Measurements from ENCODE around the gene TTLL6. TPM values are rescaled to one million over a fixed set of nuclear protein-coding genes. Genes with fewer than 3 reads are reported as not detected.

TTLL6 gene
- polyA plus RNA-seq, 6 donors from 2014 or later = not detected

DNA sequence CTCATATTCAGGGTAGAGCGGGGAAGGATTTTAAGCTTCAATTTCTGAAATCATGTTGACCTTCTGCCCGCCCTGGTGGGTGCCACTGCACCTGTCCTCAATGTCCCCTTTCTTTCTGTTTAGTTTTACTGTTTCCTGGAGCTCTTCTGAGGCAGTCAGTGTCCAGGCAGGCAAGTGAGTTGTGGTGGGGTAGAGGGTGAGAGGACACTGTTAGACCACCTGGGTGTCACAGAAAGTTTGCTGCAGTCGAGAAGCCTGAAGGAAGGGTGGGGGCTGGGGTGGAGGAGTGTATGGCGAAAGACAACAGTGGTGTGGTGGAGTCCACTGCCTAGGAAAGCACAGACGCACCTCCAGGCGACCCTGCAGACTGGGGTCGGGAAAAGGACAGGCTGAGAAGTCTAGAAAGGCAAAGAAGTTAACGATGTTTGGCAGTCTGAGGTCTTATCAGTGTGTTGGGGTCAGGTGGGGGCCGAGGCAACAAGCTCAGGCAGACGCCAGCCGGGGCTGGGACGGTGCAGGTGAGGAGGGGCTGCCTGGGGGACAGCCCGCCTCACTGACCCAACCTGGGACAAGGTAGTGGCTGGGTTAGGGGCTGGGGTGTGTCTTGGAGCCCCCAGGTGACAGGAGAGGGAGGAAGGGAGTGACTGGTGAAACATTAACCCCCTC, 65.2 kb downstream of the TTLL6 start:
- H3K27ac Mint-ChIP-seq = peak overlapping the region in 3 of 6 donors; percentile 23 to 86 (median 32)
- ATAC-seq (ENCODE audit: low read depth in 2 of 2) = no peak
- peak overlapping the region in 2 of 8 donors; percentile 9 to 76 for H3K4me3 Mint-ChIP-seq
- H3K9me3 Mint-ChIP-seq = peaks cover 0 to 10% (median 6%) of the 10 kb centered on the region in 7 donors
- peaks cover 69 to 85% (median 81%) of the 10 kb centered on the region in 3 donors for H3K27me3 Mint-ChIP-seq
- peaks cover 23 to 42% (median 28%) of the 10 kb centered on the region in 3 donors for H3K4me1 Mint-ChIP-seq
- peaks cover 0 to 17% of the 10 kb centered on the region in 2 donors for H3K36me3 Mint-ChIP-seq
- DNase-seq = no peak

DNA sequence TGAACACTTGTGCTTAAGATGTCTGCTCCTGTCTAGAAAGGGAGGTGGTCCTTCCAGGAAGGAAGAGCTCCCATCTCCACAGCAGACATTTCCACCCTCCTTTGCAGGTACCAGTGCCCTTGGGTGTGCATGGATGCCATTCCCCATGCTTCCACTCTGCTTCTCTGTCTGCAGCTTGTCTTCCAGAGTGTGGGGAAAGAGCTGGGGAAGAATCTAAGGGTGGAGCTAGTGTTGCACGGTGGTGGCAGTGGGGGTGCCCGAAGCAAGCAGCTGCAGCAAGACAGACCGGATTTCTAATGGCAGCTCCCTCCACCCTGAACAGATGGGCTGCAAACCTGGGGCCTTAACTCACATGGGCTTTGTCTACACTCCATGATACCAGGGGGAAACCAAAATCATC, 65.9 kb downstream of the TTLL6 start:
- Mint-ChIP-seq H3K27ac (peak overlapping the region in 2 of 6 donors; percentile 23 to 38), H3K27me3 (peaks cover 72 to 85% (median 81%) of the 10 kb centered on the region in 3 donors), H3K4me3 (peak overlapping the region in 1 of 8 donors; percentile 76), H3K36me3 (peaks cover 0 to 17% of the 10 kb centered on the region in 2 donors), H3K9me3 (peaks cover 0 to 11% (median 8%) of the 10 kb centered on the region in 7 donors), H3K4me1 (peaks cover 27 to 42% (median 32%) of the 10 kb centered on the region in 3 donors)
- DNase-seq (no peak), ATAC-seq (ENCODE audit: low read depth in 2 of 2) (no peak)

DNA sequence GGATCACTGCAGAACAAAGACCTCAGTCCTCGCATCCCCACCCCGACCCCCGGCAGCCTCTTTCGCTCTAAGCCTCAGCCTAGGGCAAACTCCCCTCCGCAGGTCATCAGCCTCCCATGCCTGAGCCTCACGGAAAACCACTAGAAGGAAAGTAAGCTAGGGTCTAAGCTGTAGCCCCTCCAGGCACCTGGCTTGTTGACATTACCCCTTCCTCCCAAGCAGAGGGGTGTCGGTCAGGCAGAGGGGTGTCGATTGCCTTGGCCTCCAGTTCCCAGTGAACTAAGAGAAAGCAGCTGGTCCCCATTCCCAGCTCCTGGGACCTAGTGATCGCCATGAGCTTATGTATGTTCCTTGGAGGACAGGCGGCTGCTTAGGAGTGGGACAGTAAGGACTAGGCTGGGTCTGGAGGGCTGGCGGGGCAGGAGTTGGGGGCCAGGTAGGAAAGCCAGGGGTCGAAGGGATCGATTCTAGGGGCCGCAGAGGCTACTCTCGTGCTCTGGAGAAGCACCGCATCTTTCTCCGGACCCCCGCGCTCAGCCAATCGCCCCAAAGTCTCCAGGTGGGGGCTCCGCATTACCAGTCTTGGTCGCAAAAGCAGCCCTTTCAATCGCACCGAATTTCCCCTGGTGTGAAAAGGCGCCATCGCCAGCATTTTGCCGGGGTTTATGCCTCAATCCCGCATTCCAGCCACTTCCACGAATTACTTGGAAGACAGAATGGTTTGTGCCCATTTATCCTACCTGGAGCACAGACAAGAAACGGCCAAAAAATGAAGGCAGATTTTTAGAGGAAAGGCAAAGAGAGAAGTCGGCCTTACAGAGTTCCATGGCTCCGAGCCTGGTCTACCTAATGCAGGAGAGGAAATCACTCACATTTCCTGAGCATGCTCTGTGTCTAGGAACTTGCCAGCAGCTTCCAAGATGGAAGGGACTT, 67.1 kb downstream of the TTLL6 start:
- Mint-ChIP-seq H3K27ac (peak overlapping the region in 4 of 6 donors; percentile 70 to 89 (median 82)), H3K4me3 (peak overlapping the region in 2 of 8 donors; percentile 15 to 65), H3K9me3 (peaks cover 0 to 11% (median 8%) of the 10 kb centered on the region in 7 donors), H3K27me3 (peaks cover 72 to 86% (median 82%) of the 10 kb centered on the region in 3 donors), H3K4me1 (peaks cover 26 to 33% (median 31%) of the 10 kb centered on the region in 3 donors), H3K36me3 (peaks cover 0 to 17% of the 10 kb centered on the region in 2 donors)
- no peak for DNase-seq
- ATAC-seq (ENCODE audit: low read depth in 2 of 2) = no peak

DNA sequence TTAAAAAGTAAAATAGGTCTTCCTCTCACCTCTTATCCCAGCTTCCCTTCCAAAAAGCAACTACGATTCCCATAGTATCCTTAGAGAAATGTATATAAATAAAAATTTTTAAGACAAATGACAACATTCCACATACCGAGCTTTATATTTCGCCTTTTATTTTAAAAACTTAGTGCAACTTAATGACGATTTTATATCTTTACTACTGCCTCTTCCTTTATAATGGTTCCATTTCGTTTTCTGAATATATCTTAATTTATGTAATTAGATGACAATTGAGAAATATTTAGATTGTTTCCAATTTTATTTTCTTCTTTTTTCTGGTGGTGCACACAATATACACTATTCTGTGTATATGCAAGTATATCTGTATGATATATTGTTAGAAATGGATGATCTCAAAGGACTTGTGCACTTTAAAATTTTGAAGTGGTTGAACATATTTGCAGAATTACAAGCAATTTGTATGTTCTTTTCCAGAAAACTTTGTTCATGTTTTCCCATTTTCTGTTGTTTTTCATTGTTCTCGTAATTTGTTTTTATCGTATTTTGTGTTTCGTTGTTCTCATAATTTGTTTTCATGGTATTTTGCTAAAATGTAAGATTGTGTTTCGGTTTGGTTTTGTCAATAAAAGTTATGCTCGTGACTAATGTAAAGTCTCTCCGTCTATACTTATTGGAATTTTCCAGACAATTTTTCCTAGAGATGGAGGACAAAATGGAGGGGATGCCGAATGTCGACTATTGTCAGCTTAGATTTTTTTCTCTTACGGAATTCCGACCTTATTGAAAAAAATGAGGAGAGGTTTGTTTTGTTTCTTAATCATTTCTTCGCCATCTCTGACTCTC, 68.1 kb downstream of the TTLL6 start:
- Mint-ChIP-seq H3K9me3 (peaks cover 0 to 11% (median 8%) of the 10 kb centered on the region in 7 donors), H3K27me3 (peaks cover 74 to 86% (median 83%) of the 10 kb centered on the region in 3 donors), H3K4me3 (peak overlapping the region in 3 of 8 donors; percentile 15 to 65 (median 18)), H3K4me1 (peaks cover 19 to 29% (median 24%) of the 10 kb centered on the region in 3 donors), H3K27ac (peak overlapping the region in 4 of 6 donors; percentile 70 to 89 (median 82)), H3K36me3 (peaks cover 0 to 17% of the 10 kb centered on the region in 2 donors)
- ATAC-seq (ENCODE audit: low read depth in 2 of 2) = no peak
- no peak for DNase-seq

DNA sequence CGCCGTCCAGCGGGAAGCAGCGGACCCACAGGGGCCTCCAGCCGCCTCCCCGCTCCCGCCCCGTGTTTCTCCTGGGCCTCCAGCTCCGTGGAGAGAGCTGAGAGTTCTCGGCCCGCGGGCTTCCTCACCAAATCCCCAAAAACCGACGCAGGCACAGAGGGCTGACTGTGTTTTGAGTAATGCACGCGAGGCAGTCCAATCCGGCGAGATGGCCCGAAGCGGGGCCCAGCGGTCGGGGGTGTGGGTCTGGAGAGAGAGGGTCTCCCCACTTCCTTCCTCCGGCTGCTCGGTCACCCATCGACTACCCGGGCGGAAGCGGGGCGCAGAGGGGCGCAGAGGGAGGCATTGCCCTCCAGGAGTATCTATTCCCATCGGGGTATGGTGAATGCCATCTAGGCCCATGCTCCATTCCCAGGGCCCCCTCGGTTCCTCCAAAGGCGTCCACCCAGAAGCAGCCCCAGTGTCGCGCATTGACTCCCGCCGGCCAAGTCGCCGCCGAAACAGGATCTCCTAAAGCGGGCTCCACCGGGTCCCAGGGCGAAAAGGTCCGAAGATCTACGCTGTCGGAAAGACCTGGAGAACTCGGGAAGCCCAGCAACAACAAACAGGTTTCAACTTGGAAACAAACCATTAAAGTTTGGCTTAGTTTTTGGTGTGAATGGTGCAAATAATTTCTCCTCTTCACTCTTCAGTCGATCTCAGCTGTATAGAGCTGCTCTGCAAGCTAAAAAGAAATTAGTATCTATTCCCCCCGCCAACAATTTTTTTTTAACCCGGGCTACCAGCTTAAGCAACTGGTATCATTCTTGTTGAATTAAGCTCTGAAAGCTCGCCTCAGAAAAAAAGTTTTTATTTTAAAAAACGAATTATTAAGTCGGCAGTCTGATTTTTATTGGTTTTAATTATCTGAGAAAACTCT, 69.3 kb downstream of the TTLL6 start:
- Mint-ChIP-seq H3K4me3 (peak overlapping the region in 4 of 8 donors; percentile 8 to 69 (median 25)), H3K27ac (peak overlapping the region in 3 of 6 donors; percentile 36 to 85 (median 66)), H3K27me3 (peaks cover 70 to 86% (median 83%) of the 10 kb centered on the region in 3 donors), H3K9me3 (peaks cover 0 to 11% (median 10%) of the 10 kb centered on the region in 7 donors), H3K4me1 (peaks cover 11 to 18% (median 12%) of the 10 kb centered on the region in 3 donors), H3K36me3 (peaks cover 0 to 17% of the 10 kb centered on the region in 2 donors)
- DNase-seq (no peak), ATAC-seq (ENCODE audit: low read depth in 2 of 2) (no peak)

DNA sequence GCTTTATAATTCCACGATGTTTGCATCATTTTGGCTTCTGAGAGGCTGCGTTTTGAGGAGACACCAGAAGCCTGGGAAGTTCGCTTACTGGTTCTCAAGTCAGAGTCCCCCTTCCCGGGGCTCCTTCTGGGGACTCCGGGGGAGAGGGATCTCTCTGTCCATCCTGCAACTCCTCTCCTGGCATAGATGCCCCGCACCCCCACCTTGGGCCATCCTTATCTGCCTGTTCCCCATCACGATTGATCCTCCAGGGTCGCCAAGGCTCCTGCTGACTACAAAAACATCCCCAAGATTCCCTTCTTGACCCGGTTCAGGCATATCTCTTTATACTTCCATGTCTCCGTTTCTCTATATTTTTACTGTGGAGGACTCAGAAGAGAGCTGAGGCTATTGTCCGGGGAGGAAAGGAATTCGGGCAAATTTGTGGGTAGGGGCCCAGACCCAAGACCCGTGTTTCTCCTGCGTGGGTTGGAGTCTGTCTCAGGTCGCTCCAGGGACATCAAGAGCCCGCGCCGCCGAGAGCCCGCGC, 70.0 kb downstream of the TTLL6 start:
- Mint-ChIP-seq H3K36me3 (peaks cover 0 to 16% of the 10 kb centered on the region in 2 donors), H3K9me3 (peaks cover 0 to 13% (median 10%) of the 10 kb centered on the region in 7 donors), H3K4me3 (peak overlapping the region in 4 of 8 donors; percentile 45 to 82 (median 64)), H3K27me3 (peaks cover 70 to 86% (median 80%) of the 10 kb centered on the region in 3 donors), H3K4me1 (peaks cover 10 to 18% (median 11%) of the 10 kb centered on the region in 3 donors), H3K27ac (peak overlapping the region in 4 of 6 donors; percentile 58 to 93 (median 74))
- ATAC-seq (ENCODE audit: low read depth in 2 of 2) (no peak), DNase-seq (no peak)

GRCh38 chr17:48745381-48746275, 71.4 kb downstream of the TTLL6 start:
- peaks cover 0 to 13% (median 8%) of the 10 kb centered on the region in 7 donors for H3K9me3 Mint-ChIP-seq
- peaks cover 67 to 88% (median 74%) of the 10 kb centered on the region in 3 donors for H3K27me3 Mint-ChIP-seq
- DNase-seq (no peak), ATAC-seq (ENCODE audit: low read depth in 2 of 2) (no peak)
- H3K36me3 Mint-ChIP-seq = peaks cover 0 to 7% of the 10 kb centered on the region in 2 donors
- peak overlapping the region in 2 of 8 donors; percentile 13 to 69 for H3K4me3 Mint-ChIP-seq
- peaks cover 10 to 12% (median 11%) of the 10 kb centered on the region in 3 donors for H3K4me1 Mint-ChIP-seq
- peak overlapping the region in 2 of 6 donors; percentile 37 to 58 for H3K27ac Mint-ChIP-seq

DNA sequence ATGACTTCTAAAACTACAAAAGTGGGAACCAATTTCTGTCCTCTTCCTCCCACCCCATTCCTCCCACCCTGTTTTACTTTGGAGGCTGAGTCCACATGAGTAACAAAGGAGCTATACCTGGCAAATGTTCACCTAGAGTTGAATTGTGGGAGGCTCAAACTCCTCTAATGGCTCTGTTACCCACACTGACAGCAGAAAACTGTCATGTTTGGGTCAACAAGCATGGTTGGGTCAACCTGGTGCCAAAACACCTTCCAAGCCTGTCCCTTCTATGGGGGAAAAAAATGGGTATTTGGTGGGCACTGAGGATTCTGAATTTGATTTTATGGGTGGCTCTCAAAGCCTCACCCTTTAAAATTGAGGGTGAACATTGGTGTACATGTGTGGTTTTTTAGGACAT, 76.5 kb downstream of the TTLL6 start:
- ATAC-seq (ENCODE audit: low read depth in 2 of 2) (no peak), DNase-seq (no peak)
- Mint-ChIP-seq H3K27ac (no peak overlapping the region), H3K9me3 (peaks cover 0 to 16% (median 4%) of the 10 kb centered on the region in 7 donors), H3K36me3 (no peaks in the 10 kb centered on the region), H3K4me1 (peaks cover 5 to 10% (median 7%) of the 10 kb centered on the region in 3 donors), H3K27me3 (peaks cover 73 to 92% (median 81%) of the 10 kb centered on the region in 3 donors), H3K4me3 (peak overlapping the region in 2 of 8 donors; percentile 2 to 51)

GRCh38 chr17:48738803-48739526, 78.1 kb downstream of the TTLL6 start:
- no peak for DNase-seq
- Mint-ChIP-seq H3K4me1 (peaks cover 4 to 20% (median 9%) of the 10 kb centered on the region in 3 donors), H3K4me3 (peak overlapping the region; percentile 16 to 82 (median 50)), H3K36me3 (no peaks in the 10 kb centered on the region), H3K27ac (peak overlapping the region in 4 of 6 donors; percentile 54 to 91 (median 60)), H3K9me3 (peaks cover 0 to 16% (median 4%) of the 10 kb centered on the region in 7 donors), H3K27me3 (peaks cover 74 to 92% (median 81%) of the 10 kb centered on the region in 3 donors)
- no peak for ATAC-seq (ENCODE audit: low read depth in 2 of 2)

DNA sequence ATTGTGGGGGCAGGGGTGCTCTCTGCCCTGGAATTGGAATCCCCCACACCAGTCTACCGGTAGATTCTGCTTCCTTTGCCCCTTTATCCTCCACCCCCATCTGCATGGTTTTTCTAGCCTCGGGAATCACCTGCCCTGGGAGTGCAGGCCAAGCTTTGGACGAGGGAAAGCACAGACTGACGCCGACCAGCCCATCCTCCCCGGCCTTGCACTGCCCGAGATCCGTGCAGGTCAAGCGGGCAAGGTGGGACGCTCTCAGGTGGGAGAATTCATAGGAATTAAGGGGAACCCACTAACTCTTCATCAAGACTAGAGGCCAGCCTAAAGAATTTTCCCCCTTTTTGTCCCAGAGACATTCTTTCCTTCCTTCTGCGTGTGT, 78.6 kb downstream of the TTLL6 start:
- peaks cover 9 to 25% (median 14%) of the 10 kb centered on the region in 3 donors for H3K4me1 Mint-ChIP-seq
- H3K4me3 Mint-ChIP-seq = peak overlapping the region in 2 of 8 donors; percentile 15 to 25
- no peak for DNase-seq
- H3K9me3 Mint-ChIP-seq = peaks cover 0 to 16% (median 4%) of the 10 kb centered on the region in 7 donors
- peak overlapping the region in 1 of 6 donors; percentile 3 for H3K27ac Mint-ChIP-seq
- no peaks in the 10 kb centered on the region for H3K36me3 Mint-ChIP-seq
- H3K27me3 Mint-ChIP-seq = peaks cover 75 to 92% (median 81%) of the 10 kb centered on the region in 3 donors
- no peak for ATAC-seq (ENCODE audit: low read depth in 2 of 2)

All from naive B cell (primary cell).